ENCODE measurements around the gene PLXDC2. TPM values are rescaled to one million over a fixed set of nuclear protein-coding genes. Genes with fewer than 3 reads are reported as not detected.

The PLXDC2 gene
- total RNA-seq, 1 donor from 2014 or later = 79.2 TPM

DNA sequence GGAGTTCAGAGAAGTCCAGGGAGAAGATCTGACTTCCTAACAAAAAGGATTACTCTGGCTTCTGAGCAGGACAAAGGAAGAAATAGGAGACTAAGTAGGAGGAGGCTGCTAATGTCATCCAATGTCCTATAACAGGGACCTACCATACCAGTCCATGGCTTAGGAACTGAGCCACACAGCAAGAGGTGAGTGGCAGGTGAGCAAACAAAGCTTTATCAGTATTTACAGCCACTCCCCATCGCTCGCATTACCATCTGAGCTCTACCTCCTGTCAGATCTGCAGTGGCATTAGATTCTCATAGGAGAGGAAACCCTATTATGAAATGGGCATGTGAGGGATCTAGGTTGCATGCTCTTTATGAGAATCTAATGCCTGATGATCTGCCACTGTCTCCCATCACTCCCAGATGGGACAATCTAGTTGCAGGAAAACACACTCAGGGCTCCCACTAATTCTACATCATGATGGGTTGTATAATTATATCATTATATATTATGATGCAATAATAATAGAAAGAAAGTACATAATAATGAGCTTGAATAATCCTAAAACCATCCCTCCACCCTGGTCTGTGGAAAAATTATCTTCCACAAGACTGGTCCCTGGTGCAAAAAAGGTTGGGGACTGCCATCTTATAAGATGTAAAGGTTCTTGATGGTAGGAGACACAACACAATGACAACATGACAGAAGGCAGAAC is 487.4 kb downstream of the PLXDC2 start:
- no peaks in the 10 kb centered on the region for H3K4me1 Mint-ChIP-seq (ENCODE audit: unreplicated experiment)
- peaks cover 5% of the 10 kb centered on the region for H3K36me3 Mint-ChIP-seq
- no peaks in the 10 kb centered on the region for H3K27me3 Mint-ChIP-seq
- no peak for DNase-seq (ENCODE audit: extremely low spot score, unreplicated experiment)
- no peak overlapping the region for H3K27ac Mint-ChIP-seq
- peaks cover 11% of the 10 kb centered on the region for H3K9me3 Mint-ChIP-seq
- TF ChIP-seq, protein P1, sequence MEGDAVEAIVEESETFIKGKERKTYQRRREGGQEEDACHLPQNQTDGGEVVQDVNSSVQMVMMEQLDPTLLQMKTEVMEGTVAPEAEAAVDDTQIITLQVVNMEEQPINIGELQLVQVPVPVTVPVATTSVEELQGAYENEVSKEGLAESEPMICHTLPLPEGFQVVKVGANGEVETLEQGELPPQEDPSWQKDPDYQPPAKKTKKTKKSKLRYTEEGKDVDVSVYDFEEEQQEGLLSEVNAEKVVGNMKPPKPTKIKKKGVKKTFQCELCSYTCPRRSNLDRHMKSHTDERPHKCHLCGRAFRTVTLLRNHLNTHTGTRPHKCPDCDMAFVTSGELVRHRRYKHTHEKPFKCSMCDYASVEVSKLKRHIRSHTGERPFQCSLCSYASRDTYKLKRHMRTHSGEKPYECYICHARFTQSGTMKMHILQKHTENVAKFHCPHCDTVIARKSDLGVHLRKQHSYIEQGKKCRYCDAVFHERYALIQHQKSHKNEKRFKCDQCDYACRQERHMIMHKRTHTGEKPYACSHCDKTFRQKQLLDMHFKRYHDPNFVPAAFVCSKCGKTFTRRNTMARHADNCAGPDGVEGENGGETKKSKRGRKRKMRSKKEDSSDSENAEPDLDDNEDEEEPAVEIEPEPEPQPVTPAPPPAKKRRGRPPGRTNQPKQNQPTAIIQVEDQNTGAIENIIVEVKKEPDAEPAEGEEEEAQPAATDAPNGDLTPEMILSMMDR (conservative IDR thresholded peaks at IDR 0.05) = no peak
- H3K4me3 Mint-ChIP-seq = no peak overlapping the region

DNA sequence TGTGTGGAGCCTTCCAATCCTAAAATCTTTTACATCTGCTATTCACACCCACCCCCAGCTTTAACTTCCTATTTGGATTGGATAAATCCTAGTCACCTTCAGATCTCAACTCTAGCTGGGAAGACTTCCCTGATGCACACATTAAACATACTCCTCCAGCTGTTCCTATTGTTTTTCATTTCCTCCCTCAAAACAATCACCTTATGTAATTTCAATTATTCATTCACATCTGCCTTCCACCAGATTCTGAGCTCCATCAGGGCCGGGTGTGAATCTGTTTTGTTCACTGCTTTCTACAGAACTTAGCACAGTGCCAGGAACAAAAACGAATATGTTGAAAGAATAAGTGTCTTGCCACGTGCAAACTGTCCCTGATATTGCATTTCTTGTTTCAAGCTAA is 497.4 kb downstream of the PLXDC2 start:
- H3K4me3 Mint-ChIP-seq = no peak overlapping the region
- H3K36me3 Mint-ChIP-seq = peaks cover 4% of the 10 kb centered on the region
- no peak for DNase-seq (ENCODE audit: extremely low spot score, unreplicated experiment)
- no peaks in the 10 kb centered on the region for H3K27me3 Mint-ChIP-seq
- no peaks in the 10 kb centered on the region for H3K4me1 Mint-ChIP-seq (ENCODE audit: unreplicated experiment)
- TF ChIP-seq, protein P1 (conservative IDR thresholded peaks at IDR 0.05) = no peak
- H3K9me3 Mint-ChIP-seq = peaks cover 8% of the 10 kb centered on the region
- no peak overlapping the region for H3K27ac Mint-ChIP-seq

DNA sequence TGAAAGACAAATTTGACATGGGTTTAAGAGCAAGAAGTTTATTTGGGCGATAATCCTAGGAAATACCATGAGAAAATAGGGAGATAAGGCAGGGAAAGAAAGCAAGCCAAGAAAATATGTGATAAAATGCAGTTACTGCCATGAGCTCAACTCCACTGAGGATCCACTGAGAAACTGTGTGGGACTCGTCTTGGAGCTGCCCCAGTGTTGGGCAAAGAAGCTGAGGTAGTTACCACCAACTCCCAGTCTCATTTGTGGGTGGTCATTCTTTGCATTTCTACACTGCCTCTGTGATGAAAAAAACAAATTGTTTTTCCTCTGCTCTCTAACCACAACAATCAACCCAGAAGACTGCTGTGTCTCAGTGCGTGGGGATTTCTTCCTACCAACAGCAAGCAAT is 498.2 kb downstream of the PLXDC2 start:
- DNase-seq (ENCODE audit: extremely low spot score, unreplicated experiment) = no peak
- H3K27ac Mint-ChIP-seq = no peak overlapping the region
- H3K4me1 Mint-ChIP-seq (ENCODE audit: unreplicated experiment) = no peaks in the 10 kb centered on the region
- no peaks in the 10 kb centered on the region for H3K27me3 Mint-ChIP-seq
- no peak overlapping the region for H3K4me3 Mint-ChIP-seq
- peaks cover 6% of the 10 kb centered on the region for H3K9me3 Mint-ChIP-seq
- peaks cover 4% of the 10 kb centered on the region for H3K36me3 Mint-ChIP-seq
- TF ChIP-seq, protein P1 (conservative IDR thresholded peaks at IDR 0.05) = no peak

DNA sequence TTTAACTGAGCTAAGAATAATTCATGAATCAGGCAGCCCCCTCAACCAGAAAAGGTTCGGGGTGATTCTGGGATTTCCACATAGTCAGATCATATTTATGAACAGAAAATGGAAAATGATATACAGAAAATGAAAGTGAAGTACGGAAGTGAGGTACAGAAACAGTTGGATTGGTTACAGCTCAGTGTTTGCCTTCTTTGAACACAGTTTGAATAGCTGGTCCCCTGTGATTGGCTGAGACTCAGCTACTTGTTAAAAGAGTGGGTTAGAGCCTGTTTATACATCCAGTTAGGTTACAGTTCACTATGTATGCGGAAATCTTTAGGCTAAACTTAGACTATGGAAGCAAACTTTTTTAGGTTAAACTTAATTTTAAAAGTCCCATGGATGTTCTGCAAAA is 511.7 kb downstream of the PLXDC2 start:
- TF ChIP-seq, protein P1 (conservative IDR thresholded peaks at IDR 0.05) = no peak
- Mint-ChIP-seq H3K27me3 (no peaks in the 10 kb centered on the region), H3K27ac (no peak overlapping the region), H3K4me1 (ENCODE audit: unreplicated experiment) (no peaks in the 10 kb centered on the region), H3K36me3 (no peaks in the 10 kb centered on the region), H3K4me3 (no peak overlapping the region), H3K9me3 (no peaks in the 10 kb centered on the region)
- no peak for DNase-seq (ENCODE audit: extremely low spot score, unreplicated experiment)

DNA sequence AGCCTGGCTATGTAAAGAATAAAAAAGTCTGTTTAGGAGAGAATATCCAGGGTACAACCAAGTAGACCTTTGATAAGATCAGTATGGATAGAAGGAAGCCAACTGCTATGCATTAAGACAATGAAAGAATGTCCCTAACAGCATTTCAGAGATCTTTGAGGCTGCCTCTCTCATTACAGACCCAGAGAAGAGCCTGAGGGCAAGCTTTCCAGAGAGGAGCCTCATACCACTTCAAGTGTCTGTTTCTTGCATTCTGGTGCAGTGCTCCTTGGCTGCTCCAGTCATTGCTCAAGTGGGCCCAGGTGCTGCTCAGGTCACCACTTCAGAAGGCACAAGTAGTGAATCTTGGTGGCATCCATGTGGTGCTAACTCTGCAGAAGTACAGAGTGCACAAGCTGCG is 514.0 kb downstream of the PLXDC2 start:
- Mint-ChIP-seq H3K4me1 (ENCODE audit: unreplicated experiment) (no peaks in the 10 kb centered on the region), H3K36me3 (no peaks in the 10 kb centered on the region), H3K9me3 (no peaks in the 10 kb centered on the region), H3K27ac (no peak overlapping the region), H3K27me3 (no peaks in the 10 kb centered on the region), H3K4me3 (no peak overlapping the region)
- DNase-seq (ENCODE audit: extremely low spot score, unreplicated experiment) = no peak
- TF ChIP-seq, protein P1 (conservative IDR thresholded peaks at IDR 0.05) = no peak
